GM18951 (cell line): ENCODE data around the gene COX20.
A peak's percentile ranks its signal among the peaks of the same experiment; 100 is the strongest.

Source experiments
- POLR2A ChIP-seq: IDR thresholded peaks from 4 replicates; pipeline ENCODE4 v1.6.1; 2011; ENCODE audit warnings: mild to moderate bottlenecking; ENCODE audit not compliant: insufficient read length, insufficient read depth; ENCODE audit errors: extremely low read depth
- in situ Hi-C: fragments of 300-500 bp; cut with MboI; formaldehyde crosslinking; loops from one replicate; pipeline ENCODE4 v1.12.0; 2022; ENCODE audit warnings: low sequenced_read_pairs, mixed read lengths, inconsistent platforms; ENCODE audit not compliant: unreplicated experiment

Gene COX20

GRCh38 chr1:244834543-244835275 lies 749 bp upstream of the COX20 start:
- TF ChIP-seq POLR2A = peak; percentile 79

GRCh38 chr1:244836135-244836521 lies 670 bp downstream of the COX20 start:
- in situ Hi-C loops = no loop called here
- peak; percentile 13 for TF ChIP-seq POLR2A

More at GRCh38 chr1:244834543-244835275, 749 bp upstream of the COX20 start:
- in situ Hi-C loops = no loop called here

GRCh38 chr1:244836584-244836983 lies 1.1 kb downstream of the COX20 start:
- TF ChIP-seq POLR2A = no peak
- in situ Hi-C loops = no loop called here

- TF ChIP-seq POLR2A = no peak
- in situ Hi-C loops = no loop called here
Observed at GRCh38 chr1:244837597-244838258, 2.3 kb downstream of the COX20 start.

- in situ Hi-C loops = no loop called here
Observed at GRCh38 chr1:244839656-244840055, 4.2 kb downstream of the COX20 start.

GRCh38 chr1:244840219-244840794 lies 4.8 kb downstream of the COX20 start:
- TF ChIP-seq POLR2A = no peak
- in situ Hi-C loops = no loop called here

More at GRCh38 chr1:244839656-244840055, 4.2 kb downstream of the COX20 start:
- TF ChIP-seq POLR2A = no peak

GRCh38 chr1:244841273-244841927 lies 5.9 kb downstream of the COX20 start:
- in situ Hi-C loops = no loop called here
- no peak for TF ChIP-seq POLR2A

- in situ Hi-C loops = no loop called here
Observed at GRCh38 chr1:244843148-244843978, 7.9 kb downstream of the COX20 start.

GRCh38 chr1:244844155-244845121 lies 9.0 kb downstream of the COX20 start:
- in situ Hi-C loops = no loop called here
- no peak for TF ChIP-seq POLR2A

More at GRCh38 chr1:244843148-244843978, 7.9 kb downstream of the COX20 start:
- TF ChIP-seq POLR2A = peak; percentile 13

- in situ Hi-C loops = no loop called here
- no peak for TF ChIP-seq POLR2A
Observed at GRCh38 chr1:244846653-244847052, 11.2 kb downstream of the COX20 start.

- in situ Hi-C loops = no loop called here
Observed at GRCh38 chr1:244849189-244849866, 13.9 kb downstream of the COX20 start.

More at GRCh38 chr1:244849189-244849866, 13.9 kb downstream of the COX20 start:
- TF ChIP-seq POLR2A = peak; percentile 22
